ENCODE data around the gene TEX11. TPM values are rescaled to one million over a fixed set of nuclear protein-coding genes. Genes with fewer than 3 reads are reported as not detected.
"Not testable (repeated sequence)": the region's sequence is repeated elsewhere in the genome, so short reads cannot be mapped to it uniquely, and the experiment has no call there.

TEX11 gene
- total RNA-seq, 1 donor from 2014 or later: not detected

DNA sequence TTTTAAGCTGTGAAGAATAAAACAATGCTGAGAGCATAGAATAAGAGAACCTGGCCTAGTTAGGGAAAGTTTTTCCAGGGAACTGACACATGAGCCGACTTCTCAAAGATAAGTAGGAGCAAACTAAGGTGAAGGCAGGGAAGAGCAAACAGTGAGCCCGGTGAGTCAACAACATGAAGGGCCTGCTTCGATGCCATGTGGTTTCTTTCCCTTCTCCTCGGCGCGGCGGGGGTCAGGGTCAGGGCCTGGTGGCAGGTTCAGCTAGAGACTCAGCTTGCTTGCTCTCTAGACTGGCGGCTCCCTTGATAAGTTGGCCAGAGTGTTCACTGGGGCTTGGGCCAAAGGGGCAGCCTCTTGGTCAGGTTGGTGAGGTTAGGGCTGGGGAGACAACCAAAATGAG is 382.8 kb downstream of the TEX11 start:
- Histone ChIP-seq H3K36me3 (ENCODE audit: control insufficient read depth, insufficient read depth, low read length) (no peaks in the 10 kb centered on the region), H3K27me3 (ENCODE audit: control insufficient read depth, insufficient read depth, low read length) (no peaks in the 10 kb centered on the region), H3K4me3 (ENCODE audit: low read depth, low read length) (no peak overlapping the region)
- no peak for TF ChIP-seq CTCF (IDR thresholded peaks at IDR 0.05; ENCODE audit: insufficient read depth, low read length, poor library complexity, severe bottlenecking)
- DNase-seq (ENCODE audit: low read depth): no peak

- DNase-seq (ENCODE audit: low read depth); H3K4me3 ChIP-seq (ENCODE audit: low read depth, low read length); H3K36me3 ChIP-seq (ENCODE audit: control insufficient read depth, insufficient read depth, low read length); H3K27me3 ChIP-seq (ENCODE audit: control insufficient read depth, insufficient read depth, low read length): not testable (repeated sequence)
Measured at GRCh38 chrX:70515692-70516091, 392.8 kb downstream of the TEX11 start.

DNA sequence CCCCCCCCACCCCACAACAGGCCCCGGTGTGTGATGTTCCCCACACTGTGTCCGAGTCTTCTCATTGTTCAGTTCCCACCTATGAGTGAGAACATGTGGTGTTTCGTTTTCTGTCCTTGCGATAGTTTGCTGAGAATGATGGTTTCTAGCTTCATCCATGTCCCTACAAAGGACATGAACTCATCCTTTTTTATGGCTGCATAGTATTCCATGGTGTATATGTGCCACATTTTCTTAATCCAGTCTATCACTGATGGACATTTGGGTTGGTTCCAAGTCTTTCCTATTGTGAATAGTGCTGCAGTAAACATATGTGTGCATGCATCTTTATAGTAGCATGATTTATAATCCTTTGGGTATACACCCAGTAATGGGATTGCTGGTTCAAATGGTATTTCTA is 393.2 kb downstream of the TEX11 start:
- H3K4me3 ChIP-seq (ENCODE audit: low read depth, low read length); DNase-seq (ENCODE audit: low read depth); H3K27me3 ChIP-seq (ENCODE audit: control insufficient read depth, insufficient read depth, low read length); H3K36me3 ChIP-seq (ENCODE audit: control insufficient read depth, insufficient read depth, low read length): not testable (repeated sequence)

DNA sequence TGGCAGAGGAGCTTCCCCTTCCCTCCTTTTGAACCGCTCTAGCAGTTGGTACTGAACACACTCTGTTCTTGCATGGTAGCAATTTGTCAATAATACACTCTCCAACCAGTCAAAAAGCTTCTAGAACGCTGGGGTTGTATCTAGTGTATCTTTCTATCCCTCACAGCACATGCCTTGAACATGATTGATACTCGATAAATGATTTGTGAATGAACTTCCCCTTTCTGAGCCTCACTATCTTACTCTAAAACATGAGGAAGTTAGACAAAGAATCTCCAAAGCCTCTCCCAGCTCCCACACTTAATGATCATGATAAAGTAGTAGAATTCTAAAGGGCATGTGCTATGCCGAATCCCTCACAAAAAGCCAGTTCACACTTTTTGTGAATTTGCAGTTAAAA is 399.4 kb downstream of the TEX11 start:
- H3K36me3 ChIP-seq (ENCODE audit: control insufficient read depth, insufficient read depth, low read length): no peaks in the 10 kb centered on the region
- no peaks in the 10 kb centered on the region for H3K27me3 ChIP-seq (ENCODE audit: control insufficient read depth, insufficient read depth, low read length)
- no peak for TF ChIP-seq CTCF (IDR thresholded peaks at IDR 0.05; ENCODE audit: insufficient read depth, low read length, poor library complexity, severe bottlenecking)
- DNase-seq (ENCODE audit: low read depth): no peak
- H3K4me3 ChIP-seq (ENCODE audit: low read depth, low read length): no peak overlapping the region

DNA sequence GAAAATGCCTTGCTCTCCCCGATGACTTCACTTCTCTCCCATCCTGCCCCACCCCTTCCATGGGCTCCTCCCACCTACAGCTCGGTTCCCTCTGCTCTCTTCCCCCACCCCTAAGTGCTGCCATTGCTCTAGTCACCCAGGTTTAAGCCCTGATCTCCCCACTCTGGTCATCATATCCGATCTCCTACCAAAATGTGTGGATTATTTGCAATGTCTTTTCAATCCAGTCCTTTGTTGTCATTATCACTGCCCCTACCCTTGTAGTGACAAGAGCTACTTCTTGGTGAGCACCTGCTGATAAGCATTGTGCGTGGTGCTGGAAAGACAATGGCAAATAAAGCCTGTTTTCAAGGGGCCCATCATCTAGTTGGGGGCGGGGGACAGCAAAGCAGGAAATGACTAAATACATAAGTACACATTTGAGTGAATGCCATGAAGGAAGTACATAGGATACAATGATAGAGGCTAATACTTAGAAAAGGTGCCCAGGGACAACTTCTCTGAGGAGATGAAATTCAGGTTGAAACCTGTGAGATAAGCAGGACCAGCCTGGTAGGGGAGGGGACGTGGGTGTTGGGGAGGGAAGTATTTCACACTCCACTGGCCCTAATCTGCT is 400.1 kb downstream of the TEX11 start:
- Histone ChIP-seq H3K4me3 (ENCODE audit: low read depth, low read length) (no peak overlapping the region), H3K27me3 (ENCODE audit: control insufficient read depth, insufficient read depth, low read length) (no peaks in the 10 kb centered on the region), H3K36me3 (ENCODE audit: control insufficient read depth, insufficient read depth, low read length) (no peaks in the 10 kb centered on the region)
- DNase-seq (ENCODE audit: low read depth): no peak
- TF ChIP-seq CTCF (IDR thresholded peaks at IDR 0.05; ENCODE audit: insufficient read depth, low read length, poor library complexity, severe bottlenecking): no peak

GRCh38 chrX:70505451-70505841 is 403.1 kb downstream of the TEX11 start:
- no peaks in the 10 kb centered on the region for H3K36me3 ChIP-seq (ENCODE audit: control insufficient read depth, insufficient read depth, low read length)
- H3K27me3 ChIP-seq (ENCODE audit: control insufficient read depth, insufficient read depth, low read length): no peaks in the 10 kb centered on the region
- no peak for DNase-seq (ENCODE audit: low read depth)
- H3K4me3 ChIP-seq (ENCODE audit: low read depth, low read length): no peak overlapping the region
- TF ChIP-seq CTCF (IDR thresholded peaks at IDR 0.05; ENCODE audit: insufficient read depth, low read length, poor library complexity, severe bottlenecking): no peak

- no peaks in the 10 kb centered on the region for H3K27me3 ChIP-seq (ENCODE audit: control insufficient read depth, insufficient read depth, low read length)
- no peak for DNase-seq (ENCODE audit: low read depth)
- H3K4me3 ChIP-seq (ENCODE audit: low read depth, low read length): no peak overlapping the region
- no peak for TF ChIP-seq CTCF (IDR thresholded peaks at IDR 0.05; ENCODE audit: insufficient read depth, low read length, poor library complexity, severe bottlenecking)
- H3K36me3 ChIP-seq (ENCODE audit: control insufficient read depth, insufficient read depth, low read length): no peaks in the 10 kb centered on the region
Measured at GRCh38 chrX:70504772-70505450, 403.6 kb downstream of the TEX11 start.
